Limb (tissue), 2 donors: ENCODE data around the gene PIK3C2A.

Experiments
- DNase-seq, 2 donors: peaks; one replicate each; pipeline ENCODE4 v3.0.0-alpha.2; 2016; ENCODE audit errors: extremely low spot score in 2 of 2

Gene PIK3C2A

DNA sequence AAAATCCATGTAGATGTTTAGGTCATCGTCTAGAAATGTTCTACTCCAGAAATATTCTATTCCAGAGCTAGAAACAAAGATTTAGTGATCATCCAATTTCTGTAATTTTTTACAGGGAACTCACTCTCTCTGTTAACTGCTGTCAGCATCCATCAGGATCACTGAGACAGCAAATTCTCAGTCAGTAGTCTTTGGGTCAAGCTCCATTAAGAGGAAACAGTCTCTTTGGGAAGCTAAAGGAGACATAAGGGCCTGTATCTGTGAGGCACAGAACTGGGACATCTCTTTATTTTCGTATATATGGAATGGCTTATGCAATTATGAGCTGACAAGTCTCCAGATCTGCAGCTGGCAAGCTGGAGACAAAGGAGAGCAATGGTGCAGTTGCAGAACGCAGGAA, 48.3 kb downstream of the PIK3C2A start:
- no peak for DNase-seq
